Measurements from ENCODE around the gene ACD.
"Not testable (repeated sequence)": the region's sequence is repeated elsewhere in the genome, so short reads cannot be mapped to it uniquely, and the experiment has no call there.

ACD gene

GRCh38 chr16:67659675-67660563 lies at the start of gene ACD:
Gene ACD, minus strand, starts transcription at chr16:67660260. Its CDS starts 40 bp downstream, at chr16:67660220.
- peak; percentile 88 for DNase-seq (ENCODE audit: low read depth, low spot score)

GRCh38 chr16:67709050-67709449 lies 49.0 kb upstream of the ACD start:
- DNase-seq (ENCODE audit: low read depth, low spot score): no peak

GRCh38 chr16:67708368-67708771 lies 48.3 kb upstream of the ACD start:
- DNase-seq (ENCODE audit: low read depth, low spot score): no peak

- no peak for DNase-seq (ENCODE audit: low read depth, low spot score)
These were observed 47.7 kb upstream of the ACD start for GRCh38 chr16:67707790-67708189.

GRCh38 chr16:67707210-67707609 lies 47.1 kb upstream of the ACD start:
- DNase-seq (ENCODE audit: low read depth, low spot score): no peak

- DNase-seq (ENCODE audit: low read depth, low spot score): no peak
These were observed 44.0 kb upstream of the ACD start for GRCh38 chr16:67704110-67704509.

- DNase-seq (ENCODE audit: low read depth, low spot score): no peak
These were observed 43.6 kb upstream of the ACD start for GRCh38 chr16:67703626-67704025.

GRCh38 chr16:67702130-67702529 lies 42.1 kb upstream of the ACD start:
- DNase-seq (ENCODE audit: low read depth, low spot score): no peak

- no peak for DNase-seq (ENCODE audit: low read depth, low spot score)
These were observed 41.4 kb upstream of the ACD start for GRCh38 chr16:67701420-67701819.

- DNase-seq (ENCODE audit: low read depth, low spot score): no peak
These were observed 39.2 kb upstream of the ACD start for GRCh38 chr16:67699265-67699664.

- DNase-seq (ENCODE audit: low read depth, low spot score): no peak
These were observed 37.5 kb upstream of the ACD start for GRCh38 chr16:67697422-67698185.

GRCh38 chr16:67694611-67695010 lies 34.6 kb upstream of the ACD start:
- no peak for DNase-seq (ENCODE audit: low read depth, low spot score)

- not testable (repeated sequence) for DNase-seq (ENCODE audit: low read depth, low spot score)
These were observed 33.6 kb upstream of the ACD start for GRCh38 chr16:67693517-67694285.

- no peak for DNase-seq (ENCODE audit: low read depth, low spot score)
These were observed 25.5 kb upstream of the ACD start for GRCh38 chr16:67685388-67686112.

- no peak for DNase-seq (ENCODE audit: low read depth, low spot score)
These were observed 23.7 kb upstream of the ACD start for GRCh38 chr16:67683767-67684166.

GRCh38 chr16:67679935-67680897 lies 20.2 kb upstream of the ACD start:
- no peak for DNase-seq (ENCODE audit: low read depth, low spot score)

- no peak for DNase-seq (ENCODE audit: low read depth, low spot score)
These were observed 18.4 kb upstream of the ACD start for GRCh38 chr16:67678354-67679023.

- DNase-seq (ENCODE audit: low read depth, low spot score): no peak
These were observed 17.7 kb upstream of the ACD start for GRCh38 chr16:67677712-67678111.

GRCh38 chr16:67676939-67677338 lies 16.9 kb upstream of the ACD start:
- DNase-seq (ENCODE audit: low read depth, low spot score): no peak

GRCh38 chr16:67676516-67676915 lies 16.5 kb upstream of the ACD start:
- DNase-seq (ENCODE audit: low read depth, low spot score): no peak

Data from activated CD4-positive, CD25-positive, alpha-beta regulatory T cell treated with anti-CD3 and anti-CD28 coated beads, Interleukin-2, amount 50 U/mL, for 16 hours (primary cell).